Measurements from ENCODE around the gene PRKG1. TPM values are rescaled to one million over a fixed set of nuclear protein-coding genes. Genes with fewer than 3 reads are reported as not detected.

PRKG1 gene
- total RNA-seq, 1 experiment from 2014 or later: 0.09 TPM

DNA sequence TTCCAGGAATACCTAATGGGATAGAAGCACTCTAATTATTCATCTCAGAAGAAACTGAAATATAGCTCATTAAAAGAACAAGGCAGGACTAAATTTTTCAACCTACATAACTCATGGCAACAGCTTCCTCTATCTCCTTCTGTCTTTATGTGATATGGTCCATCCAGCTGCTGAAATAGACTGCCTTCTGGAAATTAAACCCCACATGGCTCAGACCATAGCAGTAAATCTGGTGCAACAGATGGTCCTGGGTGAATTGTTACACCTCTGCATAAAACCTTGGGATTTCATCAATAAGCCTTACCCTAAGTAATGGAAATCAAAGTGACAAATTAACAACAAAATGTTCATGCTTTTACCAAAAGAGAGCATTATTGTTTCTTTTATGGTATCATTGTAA lies 830.7 kb downstream of the PRKG1 start:
- H3K27ac Mint-ChIP-seq (ENCODE audit: unreplicated experiment): no peak overlapping the region
- intact Hi-C loops (cut with micrococcal nuclease; ENCODE audit: unreplicated experiment): no loop called here
- H3K4me3 Mint-ChIP-seq (ENCODE audit: unreplicated experiment): no peak overlapping the region
- peaks cover 20% of the 10 kb centered on the region for H3K4me1 Mint-ChIP-seq (ENCODE audit: low read depth, unreplicated experiment)
- no peaks in the 10 kb centered on the region; the same call in 1 of the 2 replicates for H3K4me1 ChIP-seq
- no peak for DNase-seq
- H3K9me3 ChIP-seq: no peaks in the 10 kb centered on the region
- H3K36me3 ChIP-seq (ENCODE audit: control insufficient read depth, insufficient read depth, low read length): no peaks in the 10 kb centered on the region
- ChIA-PET POLR2A (no interaction called here), CTCF (no interaction called here)
- no peaks in the 10 kb centered on the region for H3K9me3 Mint-ChIP-seq (ENCODE audit: unreplicated experiment)
- H3K27me3 Mint-ChIP-seq (ENCODE audit: insufficient read depth, unreplicated experiment): peaks cover 6% of the 10 kb centered on the region
- H3K27me3 ChIP-seq (replicated peaks; ENCODE audit: control insufficient read depth, insufficient read depth, low read length): no peaks in the 10 kb centered on the region
- TF ChIP-seq, protein P1, sequence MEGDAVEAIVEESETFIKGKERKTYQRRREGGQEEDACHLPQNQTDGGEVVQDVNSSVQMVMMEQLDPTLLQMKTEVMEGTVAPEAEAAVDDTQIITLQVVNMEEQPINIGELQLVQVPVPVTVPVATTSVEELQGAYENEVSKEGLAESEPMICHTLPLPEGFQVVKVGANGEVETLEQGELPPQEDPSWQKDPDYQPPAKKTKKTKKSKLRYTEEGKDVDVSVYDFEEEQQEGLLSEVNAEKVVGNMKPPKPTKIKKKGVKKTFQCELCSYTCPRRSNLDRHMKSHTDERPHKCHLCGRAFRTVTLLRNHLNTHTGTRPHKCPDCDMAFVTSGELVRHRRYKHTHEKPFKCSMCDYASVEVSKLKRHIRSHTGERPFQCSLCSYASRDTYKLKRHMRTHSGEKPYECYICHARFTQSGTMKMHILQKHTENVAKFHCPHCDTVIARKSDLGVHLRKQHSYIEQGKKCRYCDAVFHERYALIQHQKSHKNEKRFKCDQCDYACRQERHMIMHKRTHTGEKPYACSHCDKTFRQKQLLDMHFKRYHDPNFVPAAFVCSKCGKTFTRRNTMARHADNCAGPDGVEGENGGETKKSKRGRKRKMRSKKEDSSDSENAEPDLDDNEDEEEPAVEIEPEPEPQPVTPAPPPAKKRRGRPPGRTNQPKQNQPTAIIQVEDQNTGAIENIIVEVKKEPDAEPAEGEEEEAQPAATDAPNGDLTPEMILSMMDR (IDR thresholded peaks at IDR 0.05; ENCODE audit: insufficient read depth in 1 of 2, low read depth in 1 of 2, low read length in 1 of 2, severe bottlenecking in 1 of 2, unreplicated experiment in 1 of 2): no peak
- H3K36me3 Mint-ChIP-seq (ENCODE audit: insufficient read depth, unreplicated experiment): no peaks in the 10 kb centered on the region
- BruUV-seq (replicated peaks): no TSS peak
- H3K4me3 ChIP-seq (ENCODE audit: low read depth, low read length): no peak overlapping the region

DNA sequence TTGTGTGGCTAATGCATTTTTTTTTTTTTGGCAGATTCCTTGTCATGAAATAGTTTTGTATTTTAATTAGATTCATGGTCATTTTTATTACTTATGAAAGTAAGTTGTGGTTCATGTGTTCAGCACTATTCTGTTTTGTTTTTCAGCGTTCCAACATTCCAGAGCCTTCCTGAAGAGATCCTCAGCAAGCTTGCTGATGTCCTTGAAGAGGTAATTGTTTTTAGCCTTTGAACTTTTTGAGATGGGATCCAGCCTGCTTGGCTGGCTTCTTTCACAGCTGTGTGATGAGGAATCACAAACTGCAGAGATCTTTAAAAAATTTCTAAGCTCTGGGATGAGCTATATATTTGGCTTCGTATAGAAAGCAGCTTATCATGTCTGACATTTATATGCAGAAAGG lies 833.1 kb downstream of the PRKG1 start:
- no TSS peak for BruUV-seq (replicated peaks)
- peaks cover 37% of the 10 kb centered on the region for H3K4me1 Mint-ChIP-seq (ENCODE audit: low read depth, unreplicated experiment)
- ChIA-PET CTCF (no interaction called here), POLR2A (no interaction called here)
- no peak for DNase-seq
- Histone ChIP-seq H3K4me1 (peaks cover 11% of the 10 kb centered on the region; the same call in 1 of the 2 replicates), H3K27me3 (replicated peaks; ENCODE audit: control insufficient read depth, insufficient read depth, low read length) (no peaks in the 10 kb centered on the region), H3K36me3 (ENCODE audit: control insufficient read depth, insufficient read depth, low read length) (no peaks in the 10 kb centered on the region), H3K4me3 (ENCODE audit: low read depth, low read length) (no peak overlapping the region), H3K9me3 (no peaks in the 10 kb centered on the region)
- intact Hi-C loops (cut with micrococcal nuclease; ENCODE audit: unreplicated experiment): no loop called here
- H3K27me3 Mint-ChIP-seq (ENCODE audit: insufficient read depth, unreplicated experiment): peaks cover 6% of the 10 kb centered on the region
- no peak overlapping the region for H3K4me3 Mint-ChIP-seq (ENCODE audit: unreplicated experiment)
- H3K36me3 Mint-ChIP-seq (ENCODE audit: insufficient read depth, unreplicated experiment): no peaks in the 10 kb centered on the region
- TF ChIP-seq, protein P1 (IDR thresholded peaks at IDR 0.05; ENCODE audit: insufficient read depth in 1 of 2, low read depth in 1 of 2, low read length in 1 of 2, severe bottlenecking in 1 of 2, unreplicated experiment in 1 of 2): no peak
- H3K27ac Mint-ChIP-seq (ENCODE audit: unreplicated experiment): no peak overlapping the region
- no peaks in the 10 kb centered on the region for H3K9me3 Mint-ChIP-seq (ENCODE audit: unreplicated experiment)

DNA sequence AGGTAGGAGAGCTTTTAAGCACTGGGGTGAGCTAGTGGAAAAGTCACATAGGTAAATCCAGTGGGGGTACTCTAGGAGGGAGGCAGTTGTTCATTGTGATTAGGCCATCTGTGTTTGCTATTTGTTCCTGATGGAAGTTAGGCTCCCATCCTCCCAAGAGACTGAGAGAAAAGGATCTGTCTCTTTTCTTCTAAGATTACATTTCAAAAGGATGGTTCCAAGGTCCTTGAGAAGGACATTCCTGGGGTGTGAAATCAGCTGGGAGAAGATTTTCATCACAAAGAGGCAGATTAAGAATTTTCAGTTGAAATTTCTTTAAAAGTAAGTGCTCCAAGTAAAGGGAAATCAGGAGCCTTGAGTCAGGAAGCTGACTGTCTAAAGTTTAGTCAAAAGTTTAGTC lies 835.9 kb downstream of the PRKG1 start:
- H3K4me1 Mint-ChIP-seq (ENCODE audit: low read depth, unreplicated experiment): peaks cover 39% of the 10 kb centered on the region
- BruUV-seq (replicated peaks): no TSS peak
- H3K9me3 Mint-ChIP-seq (ENCODE audit: unreplicated experiment): no peaks in the 10 kb centered on the region
- Histone ChIP-seq H3K4me3 (ENCODE audit: low read depth, low read length) (no peak overlapping the region), H3K4me1 (peaks cover 11% of the 10 kb centered on the region; the same call in 1 of the 2 replicates), H3K27me3 (replicated peaks; ENCODE audit: control insufficient read depth, insufficient read depth, low read length) (no peaks in the 10 kb centered on the region), H3K36me3 (ENCODE audit: control insufficient read depth, insufficient read depth, low read length) (no peaks in the 10 kb centered on the region), H3K9me3 (no peaks in the 10 kb centered on the region)
- intact Hi-C loops (cut with micrococcal nuclease; ENCODE audit: unreplicated experiment): no loop called here
- no peak for DNase-seq
- H3K27ac Mint-ChIP-seq (ENCODE audit: unreplicated experiment): no peak overlapping the region
- no peak overlapping the region for H3K4me3 Mint-ChIP-seq (ENCODE audit: unreplicated experiment)
- peaks cover 6% of the 10 kb centered on the region for H3K27me3 Mint-ChIP-seq (ENCODE audit: insufficient read depth, unreplicated experiment)
- H3K36me3 Mint-ChIP-seq (ENCODE audit: insufficient read depth, unreplicated experiment): no peaks in the 10 kb centered on the region
- ChIA-PET CTCF (no interaction called here), POLR2A (no interaction called here)
- TF ChIP-seq, protein P1 (IDR thresholded peaks at IDR 0.05; ENCODE audit: insufficient read depth in 1 of 2, low read depth in 1 of 2, low read length in 1 of 2, severe bottlenecking in 1 of 2, unreplicated experiment in 1 of 2): no peak

Data from Caco-2 (cell line).